Fibroblast of lung (primary cell): ENCODE measurements around the gene GZMH. TPM values are rescaled to one million over a fixed set of nuclear protein-coding genes. Genes with fewer than 3 reads are reported as not detected.

Source experiments
- DNase-seq, 2 donors: peaks; one replicate each; pipeline versions ENCODE4 v3.0.0 to v3.0.0-alpha.2; 2010; ENCODE audit warnings: low read depth in 2 of 2
- H2AFZ ChIP-seq: 2 replicates; pipeline ENCODE4 v1.5.1; 2012; ENCODE audit warnings: low read length, control low read depth, inconsistent platforms
- H3K27ac ChIP-seq: 2 replicates; pipeline ENCODE4 v1.5.1; 2011; ENCODE audit warnings: low read length, control low read depth; ENCODE audit not compliant: insufficient read depth
- H3K27me3 ChIP-seq: 2 replicates; pipeline ENCODE4 v1.5.1; 2011; ENCODE audit warnings: mild to moderate bottlenecking, low read length; ENCODE audit not compliant: control insufficient read depth, insufficient read depth
- H3K36me3 ChIP-seq: 2 replicates; pipeline ENCODE4 v1.5.1; 2011; ENCODE audit warnings: low read length; ENCODE audit not compliant: control insufficient read depth, insufficient read depth
- H3K4me1 ChIP-seq: 2 replicates; pipeline ENCODE4 v1.5.1; 2011; ENCODE audit warnings: low read length; ENCODE audit not compliant: control insufficient read depth, insufficient read depth; ENCODE audit errors: extremely low read depth
- H3K4me2 ChIP-seq: 2 replicates; pipeline ENCODE4 v1.5.1; 2011; ENCODE audit warnings: low read length, control low read depth; ENCODE audit not compliant: insufficient read depth; ENCODE audit errors: extremely low read depth
- H3K4me3 ChIP-seq, 4 experiments: fragments of 200-600 bp in 1 of 4; sonication (generic) in 1 of 4; replicated peaks in 1 of 4; 2 replicates each; pipeline ENCODE4 v1.5.1; 2011 to 2016; ENCODE audit warnings: low read length in 4 of 4, low read depth in 3 of 4, mild to moderate bottlenecking in 3 of 4, control low read depth in 2 of 4, inconsistent platforms in 1 of 4, mixed read lengths in 1 of 4; ENCODE audit not compliant: insufficient read depth in 1 of 4; ENCODE audit errors: control extremely low read depth in 1 of 4
- H3K79me2 ChIP-seq: 2 replicates; pipeline ENCODE4 v1.5.1; 2012; ENCODE audit warnings: mild to moderate bottlenecking, low read length, inconsistent platforms; ENCODE audit not compliant: control insufficient read depth, insufficient read depth
- H3K9ac ChIP-seq: 2 replicates; pipeline ENCODE4 v1.5.1; 2011; ENCODE audit warnings: mild to moderate bottlenecking, low read length, control low read depth; ENCODE audit not compliant: insufficient read depth
- H3K9me3 ChIP-seq: 2 replicates; pipeline ENCODE4 v1.5.1; 2012; ENCODE audit warnings: low read depth, low read length; ENCODE audit not compliant: control insufficient read depth, insufficient read depth
- H4K20me1 ChIP-seq: 2 replicates; pipeline ENCODE4 v1.5.1; 2011; ENCODE audit warnings: low read length; ENCODE audit not compliant: control insufficient read depth, insufficient read depth; ENCODE audit errors: extremely low read depth
- EZH2 ChIP-seq: IDR thresholded peaks from 2 replicates; pipeline ENCODE4 v1.5.1; 2012; ENCODE audit warnings: low read length, control low read depth, mild to moderate bottlenecking; ENCODE audit errors: missing control alignments
- polyA plus RNA-seq, 2 donors: library from polyadenylated mRNA; depleted of rRNA in 1 of 2; stranded (reverse) in 1 of 2; unstranded in 1 of 2; fragments of >200 nt; gene quantifications; 2 replicates each; pipeline ENCODE4 v1.2.1, GENCODE V29; 2011 to 2012; ENCODE audit warnings: missing spikeins in 1 of 2
- total RNA-seq: library from RNA; depleted of rRNA; stranded (reverse); fragments of >200 nt; gene quantifications from 2 replicates; pipeline ENCODE4 v1.2.1, GENCODE V29; 2014
- TF ChIP-seq, protein P1 (sequence below), 2 donors: IDR thresholded peaks in 1 of 2; conservative IDR thresholded peaks in 1 of 2; 1 replicate in 1 of 2; 2 replicates in 1 of 2; pipeline ENCODE4 v1.5.1; 2011 to 2012; ENCODE audit warnings: low read length in 2 of 2, control low read depth in 1 of 2, inconsistent platforms in 1 of 2, low read depth in 1 of 2, mild to moderate bottlenecking in 1 of 2

GZMH gene
- total and polyA plus RNA-seq, 2 donors (not counting 1 experiment from before 2014, with no cell fraction given): not detected

GRCh38 chr14:24576182-24576581, 33.3 kb downstream of the GZMH start, which contains the start of gene CTSG:
TSS of gene CTSG (minus strand) at chr14:24576250. CDS start at chr14:24576223, 27 bp downstream.
- Histone ChIP-seq H2AFZ (no peak within 1 kb of the TSS), H4K20me1 (no peaks in the 10 kb centered on the region), H3K79me2 (no peaks in the 10 kb centered on the region), H3K9me3 (no peaks in the 10 kb centered on the region), H3K4me1 (no peaks in the 10 kb centered on the region), H3K9ac (no peak within 1 kb of the TSS), H3K36me3 (no peaks in the 10 kb centered on the region), H3K4me2 (no peak within 1 kb of the TSS), H3K4me3 (no peak within 1 kb of the TSS), H3K27me3 (no peaks in the 10 kb centered on the region), H3K27ac (no peak within 1 kb of the TSS)
- no peak for TF ChIP-seq EZH2
- TF ChIP-seq, protein P1, sequence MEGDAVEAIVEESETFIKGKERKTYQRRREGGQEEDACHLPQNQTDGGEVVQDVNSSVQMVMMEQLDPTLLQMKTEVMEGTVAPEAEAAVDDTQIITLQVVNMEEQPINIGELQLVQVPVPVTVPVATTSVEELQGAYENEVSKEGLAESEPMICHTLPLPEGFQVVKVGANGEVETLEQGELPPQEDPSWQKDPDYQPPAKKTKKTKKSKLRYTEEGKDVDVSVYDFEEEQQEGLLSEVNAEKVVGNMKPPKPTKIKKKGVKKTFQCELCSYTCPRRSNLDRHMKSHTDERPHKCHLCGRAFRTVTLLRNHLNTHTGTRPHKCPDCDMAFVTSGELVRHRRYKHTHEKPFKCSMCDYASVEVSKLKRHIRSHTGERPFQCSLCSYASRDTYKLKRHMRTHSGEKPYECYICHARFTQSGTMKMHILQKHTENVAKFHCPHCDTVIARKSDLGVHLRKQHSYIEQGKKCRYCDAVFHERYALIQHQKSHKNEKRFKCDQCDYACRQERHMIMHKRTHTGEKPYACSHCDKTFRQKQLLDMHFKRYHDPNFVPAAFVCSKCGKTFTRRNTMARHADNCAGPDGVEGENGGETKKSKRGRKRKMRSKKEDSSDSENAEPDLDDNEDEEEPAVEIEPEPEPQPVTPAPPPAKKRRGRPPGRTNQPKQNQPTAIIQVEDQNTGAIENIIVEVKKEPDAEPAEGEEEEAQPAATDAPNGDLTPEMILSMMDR (conservative IDR thresholded peaks at IDR 0.05 in 1 of 2, IDR thresholded peaks at IDR 0.05 in 1 of 2; ENCODE audit: low read depth in 1 of 2, low read length in 2 of 2): no peak
- no peak for DNase-seq

- Histone ChIP-seq H3K4me3 (no peak overlapping the region), H2AFZ (no peak overlapping the region), H3K27ac (no peak overlapping the region), H3K36me3 (no peaks in the 10 kb centered on the region), H4K20me1 (no peaks in the 10 kb centered on the region), H3K9me3 (no peaks in the 10 kb centered on the region), H3K79me2 (no peaks in the 10 kb centered on the region), H3K9ac (no peak overlapping the region), H3K27me3 (no peaks in the 10 kb centered on the region), H3K4me1 (no peaks in the 10 kb centered on the region), H3K4me2 (no peak overlapping the region)
- no peak for TF ChIP-seq EZH2
- TF ChIP-seq, protein P1 (conservative IDR thresholded peaks at IDR 0.05 in 1 of 2, IDR thresholded peaks at IDR 0.05 in 1 of 2; ENCODE audit: low read depth in 1 of 2, low read length in 2 of 2): no peak
- no peak for DNase-seq
Measured at GRCh38 chr14:24574206-24574774, 35.2 kb downstream of the GZMH start.

DNA sequence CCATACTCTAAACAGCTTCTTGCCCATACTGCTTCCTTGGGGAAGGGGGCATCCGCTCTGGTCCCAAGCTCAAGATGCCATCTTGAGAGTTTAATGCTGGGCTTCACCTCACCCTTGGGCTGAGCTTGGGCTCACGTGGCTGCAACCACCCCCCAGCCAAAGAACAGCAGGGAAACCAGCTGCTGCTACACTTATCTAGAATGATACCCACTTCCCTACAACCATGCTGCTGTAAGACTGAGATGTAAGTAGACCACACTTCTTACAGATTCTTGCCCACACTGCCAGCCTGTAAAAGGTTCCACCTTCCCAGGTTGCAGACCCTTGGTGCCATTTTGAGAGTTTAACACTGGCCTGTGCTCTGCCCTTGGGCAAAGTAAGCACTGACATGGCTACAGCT, 43.2 kb downstream of the GZMH start:
- no peak overlapping the region for H2AFZ ChIP-seq
- H3K79me2 ChIP-seq: no peaks in the 10 kb centered on the region
- DNase-seq: no peak
- H3K4me3 ChIP-seq: no peak overlapping the region
- H3K36me3 ChIP-seq: no peaks in the 10 kb centered on the region
- no peaks in the 10 kb centered on the region for H4K20me1 ChIP-seq
- H3K4me2 ChIP-seq: no peak overlapping the region
- no peaks in the 10 kb centered on the region for H3K4me1 ChIP-seq
- H3K27me3 ChIP-seq: no peaks in the 10 kb centered on the region
- H3K9ac ChIP-seq: no peak overlapping the region
- H3K27ac ChIP-seq: no peak overlapping the region
- TF ChIP-seq, protein P1 (conservative IDR thresholded peaks at IDR 0.05 in 1 of 2, IDR thresholded peaks at IDR 0.05 in 1 of 2; ENCODE audit: low read depth in 1 of 2, low read length in 2 of 2): no peak
- TF ChIP-seq EZH2: no peak
- no peaks in the 10 kb centered on the region for H3K9me3 ChIP-seq
